ENCODE measurements around the gene ATAD3C.
"Not testable (repeated sequence)": the region's sequence is repeated elsewhere in the genome, so short reads cannot be mapped to it uniquely, and the experiment has no call there.

ATAD3C gene, protein sequence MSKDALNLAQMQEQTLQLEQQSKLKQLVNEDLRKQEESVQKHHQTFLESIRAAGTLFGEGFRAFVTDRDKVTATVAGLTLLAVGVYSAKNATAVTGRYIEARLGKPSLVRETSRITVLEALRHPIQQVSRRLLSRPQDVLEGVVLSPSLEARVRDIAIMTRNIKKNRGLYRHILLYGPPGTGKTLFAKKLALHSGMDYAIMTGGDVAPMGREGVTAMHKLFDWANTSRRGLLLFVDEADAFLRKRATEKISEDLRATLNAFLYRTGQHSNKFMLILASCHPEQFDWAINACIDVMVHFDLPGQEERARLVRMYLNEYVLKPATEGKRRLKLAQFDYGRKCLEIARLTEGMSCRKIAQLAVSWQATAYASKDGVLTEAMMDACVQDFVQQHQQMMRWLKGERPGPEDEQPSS

DNA sequence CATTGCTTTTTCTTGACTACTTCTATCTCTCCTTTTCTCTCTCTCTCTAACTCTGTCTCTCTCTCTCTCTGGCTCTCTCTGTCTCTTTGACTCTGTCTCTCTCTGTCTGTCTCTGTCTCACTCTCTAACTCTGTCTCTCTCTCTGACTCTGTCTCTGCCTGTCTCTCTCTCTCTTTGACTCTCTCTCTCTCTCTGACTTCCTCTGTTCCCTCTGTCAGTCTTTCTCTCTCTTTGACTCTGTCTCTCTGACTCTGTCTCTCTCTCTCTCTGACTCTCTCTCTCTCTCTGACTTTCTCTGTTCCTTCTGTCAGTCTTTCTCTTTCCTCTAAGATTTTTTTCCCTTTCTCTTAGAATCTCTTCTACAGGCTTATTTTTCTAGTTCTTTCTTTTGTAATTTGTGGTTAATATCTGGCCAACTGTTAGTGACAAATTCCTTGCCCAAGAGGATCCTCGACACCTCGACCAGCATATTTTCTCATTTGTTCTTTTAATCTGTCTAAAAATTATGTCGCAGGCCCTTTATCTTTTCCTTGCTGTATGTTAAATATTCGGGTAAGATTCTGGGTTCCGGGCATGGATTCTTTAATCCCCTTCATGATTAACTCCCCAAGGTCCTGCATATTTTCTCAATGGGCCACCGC, at the start of gene ATAD3C:
Gene ATAD3C (plus strand): TSS at position 591 of the 641 bp plus-strand sequence. CDS start 995 bp downstream, outside the sequence.
- H3K27ac ChIP-seq = no peak within 1 kb of the TSS
- no peak for DNase-seq (ENCODE audit: low read depth, low spot score)

DNA sequence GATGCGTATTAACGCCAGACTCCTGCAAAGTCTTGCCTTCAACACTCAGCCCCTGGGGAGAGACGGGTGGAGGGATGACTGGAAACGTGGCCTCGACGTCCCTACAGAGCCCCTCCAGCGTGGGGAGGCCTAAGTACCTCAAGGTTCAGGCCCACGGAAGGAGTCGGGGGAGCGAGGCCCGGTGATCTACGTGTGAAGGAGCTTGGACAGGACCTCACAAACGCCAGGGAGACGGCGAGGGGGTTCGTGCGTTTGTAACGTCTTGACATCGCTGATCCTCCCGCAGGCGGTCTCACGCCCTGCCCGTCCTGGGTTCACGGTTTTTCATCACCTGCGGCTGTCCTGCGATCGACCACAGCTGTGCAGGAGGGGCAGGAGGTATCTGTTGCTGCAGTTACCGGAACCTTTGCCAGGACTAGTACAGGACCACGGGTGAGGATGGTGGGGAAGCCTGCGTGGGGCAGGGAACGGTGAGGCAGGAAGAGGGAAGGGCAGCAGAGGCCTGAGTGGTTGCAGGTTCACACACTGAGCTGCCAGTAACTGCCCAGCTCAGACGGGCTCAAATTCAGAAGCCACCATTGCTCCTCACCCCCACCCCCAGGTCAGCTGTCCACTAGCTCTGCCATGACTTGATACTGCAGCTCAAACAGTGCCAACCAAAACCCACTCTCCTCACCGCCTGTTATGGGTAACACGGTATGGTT, 49.5 kb upstream of the ATAD3C start:
- no peak for DNase-seq (ENCODE audit: low read depth, low spot score)
- peak overlapping the region; percentile 70 for H3K27ac ChIP-seq

DNA sequence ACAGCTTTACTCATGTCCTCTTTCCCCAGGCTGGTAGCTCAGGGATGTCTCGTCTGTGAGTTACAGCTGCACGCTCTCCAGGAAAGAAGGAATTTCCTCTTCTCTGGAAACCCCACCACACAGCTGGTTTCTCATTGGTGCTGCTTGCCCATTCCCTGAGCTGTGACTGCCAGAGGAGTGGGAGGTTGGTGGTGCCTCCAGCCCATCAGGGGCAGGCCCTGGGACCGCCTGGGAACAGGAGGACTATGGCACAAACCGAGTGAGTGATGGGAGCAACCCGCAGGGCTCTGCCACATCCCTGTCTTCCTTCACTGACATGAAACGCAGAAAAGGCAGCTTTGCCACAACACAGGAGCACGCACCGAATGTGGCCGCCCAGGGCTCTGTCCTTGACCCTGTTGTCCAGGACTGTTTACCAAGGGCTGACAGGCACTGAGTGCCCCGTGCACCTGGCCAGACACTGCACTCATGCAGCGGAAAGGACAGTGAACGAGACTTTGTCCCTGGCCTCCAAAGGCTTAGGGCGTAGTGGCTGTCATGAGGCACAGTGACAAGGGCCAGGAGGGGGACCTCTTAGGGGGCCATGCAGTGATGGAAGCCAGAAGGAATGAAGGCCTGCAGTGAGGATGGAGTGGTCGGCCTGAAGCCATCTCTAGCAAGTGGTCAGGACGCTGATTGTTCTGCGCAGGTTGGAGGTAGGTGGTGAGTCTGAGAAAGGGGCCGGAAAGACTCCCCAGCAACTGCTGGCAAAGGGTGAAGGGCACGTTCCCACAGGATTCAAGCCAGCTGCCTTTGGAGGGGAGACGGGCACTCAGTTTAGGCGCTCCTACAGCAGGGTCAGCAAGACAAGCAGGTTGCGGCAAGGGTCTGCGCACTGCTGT, 48.7 kb upstream of the ATAD3C start:
- H3K27ac ChIP-seq = peak overlapping the region; percentile 70
- DNase-seq (ENCODE audit: low read depth, low spot score) = no peak

DNA sequence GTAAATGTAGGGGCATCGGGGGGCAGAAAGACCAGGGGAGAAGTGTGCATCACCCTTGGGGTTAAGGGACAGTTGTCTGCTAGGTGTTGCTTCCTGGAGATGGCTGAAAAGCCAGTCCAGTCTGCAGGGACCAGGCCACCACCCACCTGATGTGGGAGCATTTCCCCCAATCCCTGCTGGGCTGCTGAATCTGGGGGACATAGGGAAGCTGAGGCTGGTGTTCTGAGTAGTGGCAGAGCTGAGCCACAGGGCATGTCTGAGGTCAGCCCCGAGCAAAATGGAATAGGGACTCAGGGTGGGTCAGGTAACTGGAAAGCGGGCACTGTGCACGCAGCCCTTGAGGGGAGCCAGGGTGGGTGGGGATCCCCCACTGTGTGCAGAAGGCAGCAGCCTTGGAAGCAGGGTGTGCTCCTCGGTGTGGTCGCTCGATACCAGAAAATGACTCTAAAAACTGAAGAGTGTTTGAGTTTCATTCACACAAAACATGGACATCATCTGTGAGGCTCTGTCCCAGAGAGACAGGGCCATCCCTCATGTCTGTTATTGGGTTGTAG, 48.0 kb upstream of the ATAD3C start:
- no peak for DNase-seq (ENCODE audit: low read depth, low spot score)
- H3K27ac ChIP-seq = peak overlapping the region; percentile 34

DNA sequence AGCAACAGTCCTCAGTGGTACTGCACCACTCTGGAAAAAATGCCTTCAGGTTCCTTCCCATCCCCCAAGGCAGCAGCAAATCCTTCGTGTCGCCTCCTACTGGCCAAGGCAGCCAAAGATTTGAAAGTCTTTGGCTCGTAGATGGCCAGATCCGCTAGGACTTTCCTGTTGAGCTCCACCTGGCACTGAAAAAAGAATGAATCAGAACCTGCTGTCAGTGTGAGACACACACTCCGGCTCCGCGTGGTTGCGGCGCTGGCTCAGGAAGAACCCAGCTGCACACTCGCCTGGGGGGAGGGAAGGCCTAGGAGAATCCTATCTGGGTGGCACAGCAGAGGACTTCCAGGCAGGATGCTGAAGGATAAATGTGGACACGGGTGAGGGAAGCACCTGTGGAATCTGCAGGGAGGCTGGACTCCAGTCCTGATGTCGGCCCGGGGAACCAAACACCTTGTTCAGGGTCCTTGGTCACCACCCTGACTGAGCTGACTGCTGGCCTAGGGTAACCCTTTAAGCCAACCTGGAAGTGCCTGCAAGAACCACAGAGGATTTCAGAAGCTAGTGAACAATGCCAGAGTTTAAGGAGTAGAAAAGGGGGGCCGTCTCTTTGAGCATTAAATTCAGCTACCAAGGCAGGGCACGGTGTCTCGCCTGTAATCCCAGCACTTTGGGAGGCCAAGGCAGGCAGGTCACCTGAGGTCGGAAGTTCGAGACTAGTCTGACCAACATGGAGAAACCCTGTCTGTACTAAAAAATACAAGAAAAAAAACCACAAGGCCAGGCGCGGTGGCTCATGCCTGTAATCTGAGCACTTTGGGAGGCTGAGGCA, 47.2 kb upstream of the ATAD3C start:
- peak overlapping the region; percentile 34 for H3K27ac ChIP-seq
- DNase-seq (ENCODE audit: low read depth, low spot score) = peak; percentile 61

DNA sequence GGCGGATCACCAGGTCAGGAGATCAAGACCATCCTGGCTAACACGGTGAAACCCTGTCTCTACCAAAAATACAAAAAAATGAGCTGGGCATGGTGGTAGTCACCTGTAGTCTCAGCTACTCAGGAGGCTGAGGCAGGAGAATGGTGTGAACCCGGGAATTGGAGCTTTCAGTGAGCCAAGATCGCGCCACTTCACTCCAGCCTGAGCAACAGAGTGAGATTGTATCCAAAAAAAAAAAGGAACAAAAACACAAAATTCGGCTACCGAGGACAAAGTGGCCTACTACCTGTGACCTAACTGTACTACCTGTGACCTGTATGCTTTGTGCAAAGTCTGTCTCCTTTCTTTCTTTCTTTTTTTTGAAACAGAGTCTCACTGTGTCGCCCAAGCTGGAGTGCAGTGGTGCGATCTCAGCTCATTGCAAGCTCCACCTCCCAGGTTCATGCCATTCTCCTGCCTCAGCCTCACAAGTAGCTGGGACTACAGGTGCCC, 46.5 kb upstream of the ATAD3C start:
- H3K27ac ChIP-seq = peak overlapping the region; percentile 34
- DNase-seq (ENCODE audit: low read depth, low spot score) = not testable (repeated sequence)

DNA sequence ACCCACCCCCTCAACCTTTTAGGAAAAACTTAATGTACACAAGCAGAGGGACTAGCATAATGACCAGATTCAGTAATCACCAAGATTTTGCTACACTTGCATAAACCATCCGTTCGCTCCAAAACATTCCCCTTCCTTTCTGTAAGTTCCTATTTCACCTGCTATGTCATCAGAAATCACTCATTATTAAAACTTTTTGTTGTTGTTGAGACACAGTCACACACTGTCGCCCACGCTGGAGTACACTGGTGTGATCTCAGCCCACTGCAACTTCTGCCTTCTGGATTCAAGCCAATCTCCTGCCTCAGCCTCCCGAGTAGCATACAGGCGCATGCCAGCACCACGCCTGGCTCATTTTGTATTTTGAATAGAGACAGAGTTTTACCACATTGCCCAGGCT, 45.8 kb upstream of the ATAD3C start:
- no peak for DNase-seq (ENCODE audit: low read depth, low spot score)
- H3K27ac ChIP-seq = peak overlapping the region; percentile 34

DNA sequence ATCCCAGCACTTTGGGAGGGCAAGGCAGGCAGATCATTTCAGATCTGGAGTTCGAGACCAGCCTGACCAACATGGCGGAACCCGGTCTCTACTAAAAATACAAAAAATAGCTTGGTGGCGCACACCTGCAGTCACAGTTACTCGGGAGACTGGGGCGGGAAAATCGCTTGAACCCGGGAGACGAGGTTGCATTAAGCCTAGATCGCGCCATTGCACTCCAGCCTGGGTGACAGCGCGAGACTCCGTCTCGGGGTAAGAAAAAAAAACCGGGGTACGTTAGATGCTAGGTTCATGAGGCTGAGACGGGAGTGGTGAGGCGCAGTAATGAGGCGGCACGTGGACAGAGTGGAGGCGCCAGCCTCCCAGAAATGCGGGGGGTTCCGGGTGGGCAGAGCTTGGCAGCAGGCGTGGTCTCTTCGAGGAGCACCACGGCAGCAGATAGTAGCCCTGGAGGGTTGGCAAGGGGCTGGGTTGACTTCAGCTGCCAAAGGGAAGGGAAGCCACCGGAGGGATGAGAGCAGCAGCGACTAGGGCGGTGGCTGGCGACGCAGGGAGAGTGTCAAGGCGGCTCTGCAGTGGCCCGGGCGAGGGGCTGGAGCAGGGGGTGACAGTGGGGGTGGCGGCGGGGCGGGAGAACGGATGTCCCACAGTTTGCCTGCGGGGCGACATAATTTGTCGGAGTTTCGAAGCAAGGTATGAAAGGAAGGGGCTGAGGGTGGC, 43.2 kb upstream of the ATAD3C start:
- no peak for DNase-seq (ENCODE audit: low read depth, low spot score)

DNA sequence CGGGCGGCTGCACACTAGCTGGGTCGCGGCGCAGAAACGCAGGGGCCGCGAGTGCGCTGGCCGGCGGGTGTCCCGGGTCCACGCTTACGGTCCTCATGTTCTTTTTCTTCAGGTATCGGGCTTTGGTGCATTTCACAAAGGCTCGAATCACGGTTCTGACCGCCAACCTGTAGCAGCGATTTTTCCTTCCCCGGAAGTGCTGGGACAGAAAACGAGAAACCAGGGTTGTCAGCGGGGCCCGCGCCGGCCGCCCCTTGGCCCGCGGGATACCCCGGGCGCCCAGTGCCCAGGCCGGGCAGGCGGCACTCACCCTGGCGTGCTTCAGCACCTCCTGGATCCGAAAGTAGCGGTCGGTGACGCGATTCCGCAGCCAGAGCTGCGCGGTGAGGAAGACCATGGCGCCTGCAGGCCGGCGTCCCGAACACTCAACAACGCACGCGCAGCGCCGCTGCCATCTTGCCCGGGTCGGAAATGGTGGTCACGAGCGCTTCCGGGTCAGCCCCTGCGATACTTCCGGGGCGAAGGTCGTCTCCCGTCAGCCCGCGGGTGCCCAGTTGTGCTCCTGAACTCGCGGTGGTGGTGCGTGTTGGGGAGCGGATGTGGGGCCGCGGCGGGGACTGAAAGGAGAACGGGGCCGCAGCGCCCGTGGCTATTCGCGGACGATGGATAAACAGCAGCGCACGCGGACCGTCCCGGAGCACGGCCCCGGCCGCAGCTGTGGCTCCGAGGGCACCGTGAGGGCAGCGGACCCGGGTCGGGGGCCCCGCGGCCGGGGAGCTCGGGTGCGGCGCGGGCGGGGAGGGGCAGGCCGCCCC, 42.5 kb upstream of the ATAD3C start, which contains the start of gene MRPL20:
Gene MRPL20 (minus strand): TSS at position 473 of the 815 bp plus-strand sequence. CDS start 76 bp downstream, at position 397.
- peak within 1 kb of the TSS; percentile 69 for H3K27ac ChIP-seq
- DNase-seq (ENCODE audit: low read depth, low spot score) = peak; percentile 52

More for the DNA sequence above, 43.2 kb upstream of the ATAD3C start:
- H3K27ac ChIP-seq = peak overlapping the region; percentile 69

DNA sequence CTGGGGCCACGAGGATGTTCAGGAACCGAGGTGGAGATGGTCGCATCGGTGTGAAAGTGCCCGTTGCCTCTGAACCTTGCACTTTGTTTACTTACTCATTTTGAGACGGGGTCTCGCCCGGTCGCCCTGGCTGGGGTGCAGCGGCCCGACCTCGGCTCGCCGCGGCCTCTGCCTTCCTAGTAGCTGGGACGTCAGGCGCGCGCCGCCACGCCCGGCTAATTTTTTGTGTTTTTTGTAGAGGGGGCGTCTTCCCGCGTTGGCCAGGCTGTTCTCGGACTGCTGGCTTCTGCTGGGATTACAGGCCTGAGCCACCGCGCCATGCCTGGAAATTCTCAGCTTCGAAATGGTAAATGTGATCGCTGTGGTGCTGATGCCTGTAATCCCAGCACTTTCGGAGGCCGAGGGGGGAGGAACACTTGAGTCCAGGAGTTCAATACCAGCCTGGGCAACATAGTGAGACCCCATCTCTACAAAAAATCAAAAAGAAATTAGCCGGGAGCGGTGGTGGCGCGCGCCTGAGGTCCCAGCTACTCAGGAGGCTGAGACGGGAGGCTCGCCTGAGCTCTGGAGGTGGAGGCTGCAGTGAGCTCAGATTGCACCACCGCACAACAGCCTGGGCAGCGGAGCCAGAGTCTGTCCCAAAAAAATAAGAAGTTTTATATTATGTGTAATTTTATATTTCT, 41.7 kb upstream of the ATAD3C start:
- peak overlapping the region; percentile 69 for H3K27ac ChIP-seq
- DNase-seq (ENCODE audit: low read depth, low spot score) = no peak

DNA sequence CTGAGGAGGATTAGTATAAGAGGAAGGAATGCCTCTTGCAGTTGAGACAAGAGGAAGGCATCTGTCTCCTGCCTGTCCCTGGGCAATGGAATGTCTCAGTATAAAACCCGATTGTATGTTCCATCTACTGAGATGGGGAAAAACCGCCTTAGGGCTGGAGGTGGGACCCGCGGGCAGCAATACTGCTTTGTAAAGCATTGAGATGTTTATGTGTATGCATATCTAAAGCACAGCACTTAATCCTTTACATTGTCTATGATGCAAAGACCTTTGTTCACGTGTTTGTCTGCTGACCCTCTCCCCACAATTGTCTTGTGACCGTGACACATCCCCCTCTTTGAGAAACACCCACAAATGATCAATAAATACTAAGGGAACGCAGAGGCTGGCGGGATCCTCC, 39.3 kb upstream of the ATAD3C start:
- H3K27ac ChIP-seq; DNase-seq (ENCODE audit: low read depth, low spot score): not testable (repeated sequence)

DNA sequence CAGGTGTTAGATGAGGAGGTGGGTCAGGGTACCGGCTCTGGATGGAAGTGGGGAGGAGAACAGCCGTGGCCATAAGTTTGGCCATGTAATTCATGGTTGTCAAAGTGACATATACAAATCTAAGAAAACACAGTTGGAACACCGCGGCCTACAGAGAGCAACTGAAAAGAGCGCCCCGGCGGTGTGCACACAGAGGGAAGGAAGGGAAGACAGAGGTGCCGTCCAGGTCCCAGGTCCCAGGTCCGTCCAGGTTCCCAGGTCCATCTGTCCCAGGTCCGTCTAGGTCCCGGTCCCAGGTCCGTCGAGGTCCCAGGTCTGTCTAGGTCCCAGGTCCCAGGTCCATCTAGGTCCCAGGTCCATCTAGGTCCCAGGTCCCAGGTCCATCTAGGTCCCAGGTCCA, 37.9 kb upstream of the ATAD3C start:
- no peak overlapping the region for H3K27ac ChIP-seq
- no peak for DNase-seq (ENCODE audit: low read depth, low spot score)

DNA sequence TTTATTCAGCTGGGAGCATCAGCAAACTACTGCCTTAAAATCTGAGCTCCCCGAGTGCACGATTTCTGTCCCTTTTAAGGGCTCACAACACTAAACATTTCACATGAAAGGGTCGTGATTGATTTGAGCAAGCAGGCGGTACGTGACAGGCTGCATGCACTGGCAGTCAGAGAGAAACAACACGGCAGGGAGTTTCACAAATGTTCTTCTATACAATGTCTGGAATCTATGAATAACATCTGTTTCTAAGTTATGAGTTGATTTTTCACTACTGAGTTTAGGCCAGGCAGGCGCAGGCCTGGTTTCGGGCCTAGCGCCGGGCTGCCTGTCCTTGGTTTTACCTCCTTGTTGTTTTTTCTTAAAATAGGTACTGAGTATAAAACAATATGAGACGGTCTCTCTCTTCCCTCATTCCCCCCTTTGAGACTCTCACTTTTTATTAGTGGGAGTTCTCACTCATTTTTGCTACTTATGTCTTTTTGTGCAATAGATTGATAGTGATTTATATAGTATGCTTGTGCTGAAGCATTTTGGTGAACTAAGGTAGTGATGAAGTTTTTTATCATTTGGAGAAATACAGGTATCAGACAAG, 37.1 kb upstream of the ATAD3C start:
- not testable (repeated sequence) for H3K27ac ChIP-seq; DNase-seq (ENCODE audit: low read depth, low spot score)

DNA sequence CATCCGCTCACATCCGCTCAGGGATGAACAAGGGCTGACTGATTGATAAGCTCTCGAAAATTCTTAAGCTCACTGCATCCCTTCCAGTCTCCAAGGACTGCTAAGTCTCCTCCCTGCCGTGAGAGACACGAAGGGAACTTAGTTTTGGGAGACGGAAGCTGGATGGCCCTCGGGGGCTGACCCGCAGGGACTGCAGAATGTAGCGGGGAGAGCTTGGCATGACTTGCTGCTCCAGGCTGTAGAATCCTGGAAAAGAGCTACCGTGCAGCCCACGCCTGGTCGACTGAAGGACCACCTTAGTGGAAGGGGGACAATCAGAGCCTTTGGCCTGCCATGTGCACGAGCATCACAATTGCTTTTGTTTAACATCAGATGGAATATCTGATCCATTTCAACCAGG, 33.7 kb upstream of the ATAD3C start:
- H3K27ac ChIP-seq = no peak overlapping the region
- no peak for DNase-seq (ENCODE audit: low read depth, low spot score)

DNA sequence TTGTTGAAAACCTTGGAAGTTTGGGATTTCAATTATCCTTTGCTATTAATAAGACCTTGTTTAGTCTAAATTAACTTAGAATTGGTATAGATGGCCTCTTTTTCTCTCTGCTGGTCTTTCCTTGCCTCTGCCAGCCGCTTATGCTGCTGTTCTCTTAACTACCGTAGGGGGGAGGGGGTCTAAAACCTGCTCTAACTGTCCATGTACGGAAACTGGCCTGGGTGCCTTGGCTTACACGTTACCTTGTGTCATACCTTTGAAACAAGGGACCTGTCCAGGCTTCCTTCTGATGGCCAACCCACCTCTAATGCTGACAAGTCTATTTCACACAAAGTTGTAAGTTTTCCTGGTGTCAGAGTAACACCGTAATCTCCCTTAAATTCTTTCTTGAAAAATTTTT, 32.1 kb upstream of the ATAD3C start:
- not testable (repeated sequence) for DNase-seq (ENCODE audit: low read depth, low spot score)
- peak overlapping the region; percentile 82 for H3K27ac ChIP-seq

DNA sequence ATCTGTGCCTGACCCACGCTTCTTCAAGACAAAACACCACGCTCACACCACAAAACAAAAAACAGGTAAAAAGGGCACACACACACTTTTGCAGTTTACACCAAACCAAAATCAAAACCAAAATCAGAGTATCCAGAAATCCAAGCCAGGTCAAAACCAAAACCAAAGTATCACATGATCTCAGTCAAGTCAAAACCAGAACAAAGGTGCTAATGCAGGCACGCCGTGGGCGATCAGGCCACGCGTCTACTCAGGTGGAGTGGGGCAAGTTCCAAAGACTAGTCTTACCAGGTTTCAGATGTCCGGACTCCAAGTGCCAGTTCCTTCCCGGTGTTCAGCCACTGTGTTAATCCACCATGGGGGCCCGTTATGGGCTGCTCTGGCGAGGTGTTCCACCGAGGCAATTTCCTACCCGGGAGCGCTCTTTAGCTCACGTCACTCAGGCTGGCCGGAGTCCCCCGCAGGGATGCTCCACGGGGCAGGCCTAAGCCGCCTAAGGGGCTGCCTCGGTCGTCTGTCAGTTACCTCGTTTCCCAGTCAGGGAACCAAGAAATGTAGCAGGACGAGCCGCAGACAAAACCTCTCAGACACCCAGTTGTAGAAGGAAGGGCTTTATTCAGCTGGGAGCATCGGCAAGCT, 31.5 kb upstream of the ATAD3C start:
- H3K27ac ChIP-seq = peak overlapping the region; percentile 82
- not testable (repeated sequence) for DNase-seq (ENCODE audit: low read depth, low spot score)
